GM13977 (cell line): ENCODE measurements around the gene LRRC74B.

ENCODE experiments used
- DNase-seq: peaks from one replicate; pipeline ENCODE4 v3.0.0; 2012; ENCODE audit warnings: low spot score
- CTCF ChIP-seq: IDR thresholded peaks from 2 replicates; pipeline ENCODE4 v1.5.1; 2012; ENCODE audit warnings: mild to moderate bottlenecking, control low read depth; ENCODE audit not compliant: insufficient read depth; ENCODE audit errors: extremely low read depth, missing control alignments
- in situ Hi-C: fragments of 300-500 bp; cut with MboI; formaldehyde crosslinking; loops from one replicate; pipeline ENCODE4 v1.12.0; 2022; ENCODE audit warnings: low sequenced_read_pairs, low pct_unique_long_range_greater_than_20kb, mixed read lengths, inconsistent platforms; ENCODE audit not compliant: unreplicated experiment

The LRRC74B gene

GRCh38 chr22:21098099-21098671 lies 52.4 kb downstream of the LRRC74B start:
- no peak for TF ChIP-seq CTCF
- no peak for DNase-seq
- in situ Hi-C loops = no loop called here

- in situ Hi-C loops = no loop called here
- TF ChIP-seq CTCF = no peak
- no peak for DNase-seq
Observed at GRCh38 chr22:21099578-21099977, 53.8 kb downstream of the LRRC74B start.

GRCh38 chr22:21100149-21101032 lies 54.6 kb downstream of the LRRC74B start:
- TF ChIP-seq CTCF = no peak
- in situ Hi-C loops = no loop called here
- DNase-seq = no peak

GRCh38 chr22:21101877-21102638 lies 56.3 kb downstream of the LRRC74B start:
- in situ Hi-C loops = no loop called here
- TF ChIP-seq CTCF = no peak
- DNase-seq = no peak

- in situ Hi-C loops = no loop called here
- DNase-seq = peak; percentile 83
- peak; percentile 87 for TF ChIP-seq CTCF
Observed at GRCh38 chr22:21102659-21103267, 57.0 kb downstream of the LRRC74B start.

- DNase-seq = no peak
- in situ Hi-C loops = no loop called here
- no peak for TF ChIP-seq CTCF
Observed at GRCh38 chr22:21103633-21104032, 57.9 kb downstream of the LRRC74B start.
